HG02798 (cell line): Measurements from ENCODE around the gene NRP2.

Experiments used
- ATAC-seq: cut with Tn5 transposase; IDR thresholded peaks from one replicate; pipeline ENCODE4 v1.9.1; 2021; ENCODE audit warnings: mild to moderate bottlenecking; ENCODE audit not compliant: unreplicated experiment, poor library complexity

NRP2 gene

GRCh38 chr2:205682239-205682970, at the start of gene NRP2:
Gene NRP2 (plus strand): TSS chr2:205682501. CDS start chr2:205683291, 790 bp downstream.
- ATAC-seq: peak; percentile 74

GRCh38 chr2:205633994-205634393, 48.3 kb upstream of the NRP2 start:
- no peak for ATAC-seq

GRCh38 chr2:205636549-205637319, 45.6 kb upstream of the NRP2 start:
- no peak for ATAC-seq

- ATAC-seq: no peak
Observed at GRCh38 chr2:205637320-205637602, 45.0 kb upstream of the NRP2 start.

GRCh38 chr2:205637779-205638503, 44.4 kb upstream of the NRP2 start:
- no peak for ATAC-seq

GRCh38 chr2:205640716-205641115, 41.6 kb upstream of the NRP2 start:
- ATAC-seq: no peak

- ATAC-seq: no peak
Observed at GRCh38 chr2:205642599-205643356, 39.5 kb upstream of the NRP2 start.

GRCh38 chr2:205643391-205643885, 38.9 kb upstream of the NRP2 start:
- no peak for ATAC-seq

GRCh38 chr2:205644018-205644417, 38.3 kb upstream of the NRP2 start:
- ATAC-seq: no peak

- peak; percentile 98 for ATAC-seq
Observed at GRCh38 chr2:205646680-205647079, 35.6 kb upstream of the NRP2 start.

GRCh38 chr2:205650450-205650849, 31.9 kb upstream of the NRP2 start:
- ATAC-seq: no peak

- ATAC-seq: no peak
Observed at GRCh38 chr2:205650931-205651330, 31.4 kb upstream of the NRP2 start.

- no peak for ATAC-seq
Observed at GRCh38 chr2:205651719-205652118, 30.6 kb upstream of the NRP2 start.

- ATAC-seq: no peak
Observed at GRCh38 chr2:205654878-205655605, 27.3 kb upstream of the NRP2 start.

- ATAC-seq: no peak
Observed at GRCh38 chr2:205655779-205656456, 26.4 kb upstream of the NRP2 start.

- no peak for ATAC-seq
Observed at GRCh38 chr2:205656461-205656860, 25.8 kb upstream of the NRP2 start.

GRCh38 chr2:205656941-205657340, 25.4 kb upstream of the NRP2 start:
- no peak for ATAC-seq

- ATAC-seq: no peak
Observed at GRCh38 chr2:205657579-205657978, 24.7 kb upstream of the NRP2 start.

- no peak for ATAC-seq
Observed at GRCh38 chr2:205658068-205658467, 24.2 kb upstream of the NRP2 start.
